Stimulated activated CD4-positive, alpha-beta T cell treated with anti-CD3 and anti-CD28 coated beads, Interleukin-12 subunit alpha, Interleukin-12 subunit beta, amount 100 ng/mL, for 48 hours (primary cell): ENCODE data around the gene TMEM219.
"Not testable (repeated sequence)": the region's sequence is repeated elsewhere in the genome, so short reads cannot be mapped to it uniquely, and the experiment has no call there.

Source experiments
- DNase-seq, 3 donors: peaks; one replicate each; pipeline ENCODE4 v3.0.0-alpha.2; 2020; ENCODE audit warnings: low read depth in 2 of 3, low spot score in 1 of 3

Gene TMEM219

DNA sequence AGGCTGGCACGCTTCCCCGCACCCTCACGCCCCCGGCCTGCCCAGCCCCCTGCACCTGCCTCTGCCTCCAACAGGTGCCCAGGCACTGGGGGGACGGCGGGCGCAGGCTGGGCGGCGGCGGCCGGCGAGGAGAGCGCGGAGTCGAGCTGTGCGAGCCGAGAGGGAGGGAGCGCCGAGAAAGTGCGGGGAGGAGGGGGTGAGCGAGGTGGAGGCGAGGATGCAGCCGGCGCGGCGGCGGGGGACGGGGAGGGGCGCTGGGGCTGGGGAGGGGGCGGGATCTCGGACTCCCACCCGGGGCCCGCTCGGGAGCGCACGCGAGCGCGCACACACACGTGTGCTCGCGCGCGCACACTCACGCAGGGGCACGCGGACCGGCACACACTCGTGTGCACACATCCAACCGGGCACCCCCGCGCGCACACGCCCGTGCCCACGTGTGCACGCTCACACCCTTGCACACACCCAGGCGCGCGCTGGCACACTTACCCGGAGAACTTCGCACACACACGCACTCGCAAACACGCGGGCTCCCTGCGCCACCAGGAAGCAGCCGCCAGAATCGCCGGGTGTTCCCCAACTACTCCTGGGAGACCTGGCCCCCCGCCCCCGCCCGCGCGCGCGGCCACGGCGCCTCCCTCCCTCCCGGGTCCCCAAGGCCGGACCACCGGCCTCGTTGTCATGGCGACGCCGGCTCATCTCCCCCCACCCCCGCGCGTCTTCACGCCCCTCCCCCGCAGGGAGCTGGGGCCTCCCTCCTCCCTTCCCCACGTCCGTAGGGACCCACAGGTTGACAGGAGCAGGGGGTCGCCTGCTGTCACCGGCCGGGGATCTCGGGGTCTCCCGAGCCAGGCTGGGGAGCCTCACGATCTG lies 49.2 kb downstream of the TMEM219 start, which contains the start of gene DOC2A:
TSS of gene DOC2A (minus strand) at position 184 of the 870 bp plus-strand sequence. CDS start 805 bp downstream, outside the sequence.
- peak in 1 of 3 donors; percentile 37 for DNase-seq

DNA sequence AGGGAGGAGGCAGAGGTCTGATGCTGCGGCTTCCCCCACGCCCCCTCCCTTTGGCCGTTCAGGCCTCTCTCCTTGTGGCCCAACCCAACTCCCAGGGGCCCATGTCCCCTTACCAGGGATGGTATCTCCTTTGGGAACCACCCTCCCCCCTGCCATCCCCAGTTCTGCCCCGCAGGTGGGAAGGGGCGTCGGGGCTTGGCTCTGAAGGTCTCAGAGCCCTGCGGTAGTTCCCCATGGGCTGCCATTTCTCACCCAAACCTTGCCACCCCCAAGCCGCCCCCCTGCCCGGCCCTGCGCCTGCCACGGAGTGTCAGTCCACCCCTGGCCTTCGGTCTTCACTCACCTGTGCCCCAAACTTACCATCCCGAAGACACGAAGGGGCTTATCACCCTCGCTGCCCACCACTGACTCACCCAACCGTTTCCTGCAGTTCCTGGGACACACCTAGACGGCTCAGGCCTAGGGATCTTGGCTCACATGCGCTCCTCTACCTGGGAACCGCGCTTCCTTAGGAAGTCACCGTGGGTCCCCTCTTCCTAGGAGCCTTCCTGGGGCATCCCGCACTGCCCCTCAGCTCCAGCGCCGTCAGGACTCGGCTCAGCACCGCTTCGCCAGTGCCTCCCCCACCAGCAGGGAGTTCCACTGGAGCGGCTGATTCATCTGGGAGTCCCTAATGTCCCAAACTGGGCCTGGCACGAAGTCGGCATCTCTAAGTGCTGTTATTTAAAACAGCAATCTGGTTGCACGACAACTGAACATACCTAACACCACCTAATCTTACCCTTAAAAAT lies 50.0 kb downstream of the TMEM219 start:
- no peak for DNase-seq

DNA sequence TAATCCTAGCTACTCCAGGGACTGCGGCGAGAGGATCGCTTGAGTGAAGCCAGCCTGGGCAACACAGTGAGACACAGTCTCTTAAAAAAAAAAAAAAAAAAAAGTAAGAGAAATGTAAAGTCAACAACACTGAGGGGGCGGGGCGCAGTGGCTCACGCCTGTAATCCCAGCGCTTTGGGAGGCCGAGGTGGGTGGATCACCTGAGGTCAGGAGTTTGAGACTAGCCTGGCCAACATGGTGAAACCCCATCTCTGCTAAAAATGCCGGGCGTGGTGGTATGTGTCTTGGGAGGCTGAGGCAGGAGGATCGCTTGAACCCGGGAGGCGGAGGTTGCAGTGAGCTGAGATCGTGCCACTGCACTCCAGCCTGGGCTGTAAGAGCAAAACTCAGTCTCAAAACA lies 50.7 kb downstream of the TMEM219 start:
- DNase-seq: not testable (repeated sequence)

DNA sequence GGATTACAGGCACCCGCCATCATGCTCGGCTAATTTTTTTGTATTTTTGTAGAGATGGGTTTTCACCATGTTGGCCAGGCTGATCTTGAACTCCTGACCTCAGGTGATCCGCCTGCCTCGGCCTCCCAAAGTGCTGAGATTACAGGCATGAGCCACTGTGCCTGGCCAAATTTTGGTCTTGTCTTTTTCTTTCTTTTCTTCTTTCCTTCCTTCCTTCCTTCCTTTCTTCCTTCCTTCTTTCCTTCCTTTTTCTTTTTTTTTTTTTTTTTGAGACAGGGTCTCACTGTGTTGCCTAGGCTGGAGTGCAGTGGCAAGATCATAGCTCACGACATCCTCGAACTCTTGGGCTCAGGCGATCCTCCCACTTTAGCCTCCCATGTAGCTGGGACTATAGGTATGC lies 53.6 kb downstream of the TMEM219 start:
- not testable (repeated sequence) for DNase-seq

DNA sequence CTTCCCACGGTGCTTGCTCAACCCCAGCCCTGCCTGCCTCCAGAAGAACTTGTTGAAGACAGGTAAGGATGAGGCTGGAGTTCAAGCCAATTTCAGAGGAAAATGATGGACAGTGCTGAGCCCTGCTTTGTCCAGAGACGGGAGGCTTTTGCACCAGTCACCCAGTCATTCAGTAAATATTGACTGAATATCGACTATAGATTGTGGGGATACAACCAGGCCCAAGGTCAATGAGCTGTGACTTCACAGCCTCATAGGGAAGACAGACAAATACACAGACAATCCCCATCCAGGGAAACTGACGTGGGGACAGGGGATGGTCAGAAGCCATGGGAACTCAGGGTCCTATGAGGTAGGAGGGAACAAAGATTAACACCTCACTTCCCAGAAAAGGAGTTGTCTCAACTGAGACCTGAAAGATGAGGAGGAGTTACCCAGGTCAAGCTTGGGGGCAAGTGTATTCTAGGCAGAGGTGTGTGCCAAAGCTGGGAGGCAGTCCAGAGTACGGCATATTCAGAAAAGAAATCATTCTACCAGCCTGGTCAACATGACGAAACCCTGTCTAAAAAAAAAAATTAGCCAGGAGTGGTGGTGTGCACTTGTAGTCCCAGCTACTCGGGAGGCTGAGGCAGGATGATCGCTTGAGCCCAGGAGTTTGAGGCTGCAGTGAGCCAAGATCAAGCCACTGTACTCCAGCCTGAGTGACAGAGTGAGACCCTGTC lies 54.8 kb downstream of the TMEM219 start:
- DNase-seq: no peak

DNA sequence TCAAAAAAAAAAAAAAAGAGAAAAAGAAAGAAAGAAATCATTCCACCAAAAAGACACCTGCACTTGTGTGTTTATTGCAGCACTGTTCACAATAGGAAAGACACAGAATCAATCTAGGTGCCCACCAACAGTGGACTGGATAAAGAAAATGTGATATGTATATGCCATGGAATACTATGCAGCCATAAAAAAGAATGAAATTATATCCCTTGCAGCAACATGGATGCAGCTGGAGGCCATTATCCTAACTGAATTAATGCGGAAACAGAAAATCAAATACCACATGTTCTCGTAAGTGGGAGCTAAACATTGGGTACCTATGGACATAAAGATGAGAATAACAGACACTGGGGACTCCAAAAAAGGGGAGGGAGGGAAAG lies 55.4 kb downstream of the TMEM219 start:
- no peak for DNase-seq

DNA sequence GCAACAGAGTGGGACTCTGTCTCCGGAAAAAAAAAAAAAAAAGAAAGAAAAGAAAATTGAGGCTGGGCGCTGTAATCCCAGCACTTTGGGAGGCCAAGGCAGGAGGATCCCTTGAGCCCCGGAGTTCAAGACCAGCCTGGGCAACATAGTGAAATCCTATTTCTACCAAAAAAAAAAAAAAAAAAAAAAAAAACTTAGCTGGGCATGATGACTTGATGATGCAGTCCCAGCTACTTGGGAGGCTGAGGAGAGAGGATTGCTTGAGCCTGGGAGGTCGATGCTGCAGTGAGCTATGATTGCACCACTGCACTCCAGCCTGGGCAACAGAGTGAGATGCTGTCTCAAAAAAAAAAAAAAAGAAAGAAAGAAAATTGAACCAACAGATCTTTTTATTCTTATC lies 56.1 kb downstream of the TMEM219 start:
- not testable (repeated sequence) for DNase-seq

DNA sequence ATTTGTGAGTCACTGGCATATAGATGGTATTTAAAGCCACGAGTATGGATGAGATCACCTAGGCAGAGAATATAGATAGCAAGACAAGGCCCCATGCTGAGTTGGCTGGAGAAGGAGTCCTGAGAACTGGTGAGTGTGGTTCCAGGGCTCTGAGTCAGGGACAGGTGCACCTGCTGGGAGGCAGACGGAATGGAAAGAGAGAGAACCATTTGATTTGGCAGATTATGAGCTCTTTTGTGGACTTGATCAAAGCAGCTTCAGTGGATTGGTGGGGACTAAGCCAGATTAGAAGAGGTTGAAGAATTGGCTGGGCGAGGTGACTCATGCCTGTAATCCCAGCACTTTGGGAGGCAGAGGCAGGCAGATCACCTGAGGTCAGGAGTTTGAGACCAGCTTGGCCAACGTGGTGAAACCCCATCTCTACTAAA lies 56.9 kb downstream of the TMEM219 start:
- DNase-seq: no peak
